Measurements from ENCODE around the gene ANKRD13D. TPM values are rescaled to one million over a fixed set of nuclear protein-coding genes. Genes with fewer than 3 reads are reported as not detected.

The ANKRD13D gene
- total RNA-seq, 1 experiment from 2014 or later, result 107 TPM

- DNase-seq (ENCODE audit: low spot score), result no peak
Observed at GRCh38 chr11:67261946-67262681, 27.0 kb upstream of the ANKRD13D start.

GRCh38 chr11:67262731-67263675 lies 26.1 kb upstream of the ANKRD13D start:
- peak; percentile 95 for DNase-seq (ENCODE audit: low spot score)

GRCh38 chr11:67264260-67264659 lies 24.8 kb upstream of the ANKRD13D start:
- DNase-seq (ENCODE audit: low spot score), result no peak

GRCh38 chr11:67264877-67265632 lies 24.0 kb upstream of the ANKRD13D start:
- no peak for DNase-seq (ENCODE audit: low spot score)

- DNase-seq (ENCODE audit: low spot score), result peak; percentile 75
Observed at GRCh38 chr11:67265633-67266448, 23.3 kb upstream of the ANKRD13D start.

GRCh38 chr11:67266449-67267187 lies 22.5 kb upstream of the ANKRD13D start, which contains the start of gene GRK2:
Gene GRK2, plus strand, starts transcription at chr11:67266473. Its CDS starts 227 bp downstream, at chr11:67266700.
- peak; percentile 51 for DNase-seq (ENCODE audit: low spot score)

- peak; percentile 88 for DNase-seq (ENCODE audit: low spot score)
Observed at GRCh38 chr11:67267188-67268080, 21.7 kb upstream of the ANKRD13D start.

- no peak for DNase-seq (ENCODE audit: low spot score)
Observed at GRCh38 chr11:67268081-67268961, 20.8 kb upstream of the ANKRD13D start.

GRCh38 chr11:67268962-67269268 lies 20.2 kb upstream of the ANKRD13D start:
- DNase-seq (ENCODE audit: low spot score), result no peak

- peak; percentile 54 for DNase-seq (ENCODE audit: low spot score)
Observed at GRCh38 chr11:67269401-67270255, 19.5 kb upstream of the ANKRD13D start.

GRCh38 chr11:67270256-67271204 lies 18.6 kb upstream of the ANKRD13D start:
- DNase-seq (ENCODE audit: low spot score), result peak; percentile 33

- DNase-seq (ENCODE audit: low spot score), result no peak
Observed at GRCh38 chr11:67271205-67271540, 17.9 kb upstream of the ANKRD13D start.

- DNase-seq (ENCODE audit: low spot score), result no peak
Observed at GRCh38 chr11:67271541-67272284, 17.4 kb upstream of the ANKRD13D start.

GRCh38 chr11:67272327-67273259 lies 16.5 kb upstream of the ANKRD13D start:
- no peak for DNase-seq (ENCODE audit: low spot score)
